ENCODE measurements around the gene TRAPPC6A. TPM values are rescaled to one million over a fixed set of nuclear protein-coding genes. Genes with fewer than 3 reads are reported as not detected.
A peak's percentile ranks its signal among the peaks of the same experiment; 100 is the strongest.

TRAPPC6A gene
- total and polyA plus RNA-seq, 9 of the 15 experiments (the other 6 are each of a cell fraction or from before 2014, with no cell fraction given): 0.82 to 23.6 (median 11.6) TPM

DNA sequence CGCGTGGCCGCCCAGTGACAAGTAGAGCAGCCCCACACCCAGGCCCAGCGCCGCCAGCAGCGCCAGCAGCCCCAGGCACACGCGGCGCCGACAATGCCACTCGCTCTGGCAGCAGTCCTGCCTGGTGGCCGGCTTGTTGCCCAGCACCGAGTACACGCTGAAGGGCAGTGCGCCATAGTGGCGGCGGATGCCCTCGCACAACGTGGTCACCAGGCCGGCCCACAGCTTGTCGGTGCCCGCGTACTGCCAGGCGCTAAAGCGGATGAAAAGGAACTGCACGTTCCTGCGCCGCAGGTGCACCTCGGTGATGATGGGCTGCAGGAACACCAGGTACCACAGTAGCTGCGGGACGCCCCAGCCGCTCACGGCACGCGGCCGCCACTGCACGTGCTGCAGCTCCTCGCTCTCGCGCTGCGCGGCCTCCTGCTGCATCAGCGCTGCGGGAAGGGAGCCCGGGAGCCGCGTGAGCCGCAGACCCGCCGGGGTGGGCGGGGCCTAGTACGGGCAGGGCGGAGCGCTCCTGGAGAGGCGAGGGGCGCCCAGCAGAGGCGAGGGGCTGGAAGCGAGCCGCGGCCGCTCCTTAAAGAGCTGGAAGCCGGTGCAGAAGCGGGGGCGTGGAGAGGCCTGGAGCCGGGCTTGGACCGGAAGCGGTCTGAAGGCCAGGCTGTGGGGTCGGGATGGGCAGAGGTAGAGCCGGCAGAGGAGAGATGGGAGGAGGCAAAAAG lies 24.5 kb downstream of the TRAPPC6A start (continued):
- TF ChIP-seq, protein P1, sequence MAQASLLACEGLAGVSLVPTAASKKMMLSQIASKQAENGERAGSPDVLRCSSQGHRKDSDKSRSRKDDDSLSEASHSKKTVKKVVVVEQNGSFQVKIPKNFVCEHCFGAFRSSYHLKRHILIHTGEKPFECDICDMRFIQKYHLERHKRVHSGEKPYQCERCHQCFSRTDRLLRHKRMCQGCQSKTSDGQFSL (CRISPR knock-in tag; IDR thresholded peaks at IDR 0.05): no peak
- TF ChIP-seq, protein P1 (tag; IDR thresholded peaks at IDR 0.05): no peak
- TF ChIP-seq, protein P2, sequence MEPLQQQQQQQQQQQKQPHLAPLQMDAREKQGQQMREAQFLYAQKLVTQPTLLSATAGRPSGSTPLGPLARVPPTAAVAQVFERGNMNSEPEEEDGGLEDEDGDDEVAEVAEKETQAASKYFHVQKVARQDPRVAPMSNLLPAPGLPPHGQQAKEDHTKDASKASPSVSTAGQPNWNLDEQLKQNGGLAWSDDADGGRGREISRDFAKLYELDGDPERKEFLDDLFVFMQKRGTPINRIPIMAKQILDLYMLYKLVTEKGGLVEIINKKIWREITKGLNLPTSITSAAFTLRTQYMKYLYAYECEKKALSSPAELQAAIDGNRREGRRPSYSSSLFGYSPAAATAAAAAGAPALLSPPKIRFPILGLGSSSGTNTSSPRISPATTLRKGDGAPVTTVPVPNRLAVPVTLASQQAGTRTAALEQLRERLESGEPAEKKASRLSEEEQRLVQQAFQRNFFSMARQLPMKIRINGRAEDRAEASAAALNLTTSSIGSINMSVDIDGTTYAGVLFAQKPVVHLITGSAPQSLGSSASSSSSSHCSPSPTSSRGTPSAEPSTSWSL (CRISPR knock-in tag; IDR thresholded peaks at IDR 0.05; ENCODE audit: borderline replicate concordance): no peak
- TF ChIP-seq, protein P3, sequence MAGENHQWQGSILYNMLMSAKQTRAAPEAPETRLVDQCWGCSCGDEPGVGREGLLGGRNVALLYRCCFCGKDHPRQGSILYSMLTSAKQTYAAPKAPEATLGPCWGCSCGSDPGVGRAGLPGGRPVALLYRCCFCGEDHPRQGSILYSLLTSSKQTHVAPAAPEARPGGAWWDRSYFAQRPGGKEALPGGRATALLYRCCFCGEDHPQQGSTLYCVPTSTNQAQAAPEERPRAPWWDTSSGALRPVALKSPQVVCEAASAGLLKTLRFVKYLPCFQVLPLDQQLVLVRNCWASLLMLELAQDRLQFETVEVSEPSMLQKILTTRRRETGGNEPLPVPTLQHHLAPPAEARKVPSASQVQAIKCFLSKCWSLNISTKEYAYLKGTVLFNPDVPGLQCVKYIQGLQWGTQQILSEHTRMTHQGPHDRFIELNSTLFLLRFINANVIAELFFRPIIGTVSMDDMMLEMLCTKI (IDR thresholded peaks at IDR 0.05; ENCODE audit: partially characterized antibody): no peak
- TF ChIP-seq HIVEP1 (CRISPR knock-in tag; IDR thresholded peaks at IDR 0.05) (no peak), PRPF4 (IDR thresholded peaks at IDR 0.05; ENCODE audit: insufficient read depth, low read depth, low read length, poor library complexity, severe bottlenecking) (peak; percentile 9), TAF9B (IDR thresholded peaks at IDR 0.05; ENCODE audit: partially characterized antibody) (no peak), CHCHD3 (CRISPR knock-in tag; IDR thresholded peaks at IDR 0.05) (no peak), HDAC1 (IDR thresholded peaks at IDR 0.05) (0 out of 4 replicates have a peak, but pooled peaks of 1 of the 2 experiments have one; percentile 10), ETV6 (IDR thresholded peaks at IDR 0.05; ENCODE audit: borderline replicate concordance in 1 of 2, low read depth in 2 of 2, low read length in 1 of 2) (no peak), ETV6 (CRISPR knock-in tag; IDR thresholded peaks at IDR 0.05; ENCODE audit: borderline replicate concordance) (no peak), MTA3 (IDR thresholded peaks at IDR 0.05; ENCODE audit: borderline replicate concordance) (no peak), ZNF75A (CRISPR knock-in tag; IDR thresholded peaks at IDR 0.05) (no peak), ZNF239 (CRISPR knock-in tag; IDR thresholded peaks at IDR 0.05) (no peak), CREM (IDR thresholded peaks at IDR 0.05; ENCODE audit: low read depth) (no peak)
- TF ChIP-seq, protein P4, sequence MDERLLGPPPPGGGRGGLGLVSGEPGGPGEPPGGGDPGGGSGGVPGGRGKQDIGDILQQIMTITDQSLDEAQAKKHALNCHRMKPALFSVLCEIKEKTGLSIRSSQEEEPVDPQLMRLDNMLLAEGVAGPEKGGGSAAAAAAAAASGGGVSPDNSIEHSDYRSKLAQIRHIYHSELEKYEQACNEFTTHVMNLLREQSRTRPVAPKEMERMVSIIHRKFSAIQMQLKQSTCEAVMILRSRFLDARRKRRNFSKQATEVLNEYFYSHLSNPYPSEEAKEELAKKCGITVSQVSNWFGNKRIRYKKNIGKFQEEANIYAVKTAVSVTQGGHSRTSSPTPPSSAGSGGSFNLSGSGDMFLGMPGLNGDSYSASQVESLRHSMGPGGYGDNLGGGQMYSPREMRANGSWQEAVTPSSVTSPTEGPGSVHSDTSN (CRISPR knock-in tag; IDR thresholded peaks at IDR 0.05; ENCODE audit: low read depth): no peak
- TF ChIP-seq, protein P4 (tag; conservative IDR thresholded peaks at IDR 0.05; ENCODE audit: low read depth): no peak
- TF ChIP-seq, protein P5, sequence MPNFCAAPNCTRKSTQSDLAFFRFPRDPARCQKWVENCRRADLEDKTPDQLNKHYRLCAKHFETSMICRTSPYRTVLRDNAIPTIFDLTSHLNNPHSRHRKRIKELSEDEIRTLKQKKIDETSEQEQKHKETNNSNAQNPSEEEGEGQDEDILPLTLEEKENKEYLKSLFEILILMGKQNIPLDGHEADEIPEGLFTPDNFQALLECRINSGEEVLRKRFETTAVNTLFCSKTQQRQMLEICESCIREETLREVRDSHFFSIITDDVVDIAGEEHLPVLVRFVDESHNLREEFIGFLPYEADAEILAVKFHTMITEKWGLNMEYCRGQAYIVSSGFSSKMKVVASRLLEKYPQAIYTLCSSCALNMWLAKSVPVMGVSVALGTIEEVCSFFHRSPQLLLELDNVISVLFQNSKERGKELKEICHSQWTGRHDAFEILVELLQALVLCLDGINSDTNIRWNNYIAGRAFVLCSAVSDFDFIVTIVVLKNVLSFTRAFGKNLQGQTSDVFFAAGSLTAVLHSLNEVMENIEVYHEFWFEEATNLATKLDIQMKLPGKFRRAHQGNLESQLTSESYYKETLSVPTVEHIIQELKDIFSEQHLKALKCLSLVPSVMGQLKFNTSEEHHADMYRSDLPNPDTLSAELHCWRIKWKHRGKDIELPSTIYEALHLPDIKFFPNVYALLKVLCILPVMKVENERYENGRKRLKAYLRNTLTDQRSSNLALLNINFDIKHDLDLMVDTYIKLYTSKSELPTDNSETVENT (CRISPR knock-in tag; IDR thresholded peaks at IDR 0.05): 0 out of 2 replicates have a peak, but pooled peaks have one; percentile 14

All from K562 (cell line).